ENCODE results near the gene RAD51D.

RAD51D gene

GRCh38 chr17:35088356-35088880 is 31.2 kb downstream of the RAD51D start (continued):
- peak; percentile 62; the same call in 1 of the 2 replicates for TF ChIP-seq PRDM10 (tag by site-specific recombination; IDR thresholded peaks at IDR 0.05)
- TF ChIP-seq ZNF610 (tag by site-specific recombination; IDR thresholded peaks at IDR 0.05; ENCODE audit: borderline replicate concordance): no peak
- no peak for TF ChIP-seq CTCF (tag by site-specific recombination; IDR thresholded peaks at IDR 0.05)
- TF ChIP-seq ZNF701 (tag by site-specific recombination; IDR thresholded peaks at IDR 0.05): no peak
- no peak for TF ChIP-seq ZNF184 (tag by site-specific recombination; IDR thresholded peaks at IDR 0.05)
- 0 out of 2 replicates have a peak, but pooled peaks have one; percentile 7 for TF ChIP-seq SP7 (tag by site-specific recombination; IDR thresholded peaks at IDR 0.05)
- no peak for TF ChIP-seq ZNF350 (tag by site-specific recombination; IDR thresholded peaks at IDR 0.05)
- TF ChIP-seq KLF16 (tag by site-specific recombination; IDR thresholded peaks at IDR 0.05): no peak
- no peak for TF ChIP-seq ZXDB (tag by site-specific recombination; IDR thresholded peaks at IDR 0.05)
- TF ChIP-seq ZBTB11 (tag by site-specific recombination; conservative IDR thresholded peaks at IDR 0.05; ENCODE audit: low read depth): no peak
- TF ChIP-seq ZBTB21 (tag by site-specific recombination; IDR thresholded peaks at IDR 0.05): no peak
- TF ChIP-seq, protein P1, sequence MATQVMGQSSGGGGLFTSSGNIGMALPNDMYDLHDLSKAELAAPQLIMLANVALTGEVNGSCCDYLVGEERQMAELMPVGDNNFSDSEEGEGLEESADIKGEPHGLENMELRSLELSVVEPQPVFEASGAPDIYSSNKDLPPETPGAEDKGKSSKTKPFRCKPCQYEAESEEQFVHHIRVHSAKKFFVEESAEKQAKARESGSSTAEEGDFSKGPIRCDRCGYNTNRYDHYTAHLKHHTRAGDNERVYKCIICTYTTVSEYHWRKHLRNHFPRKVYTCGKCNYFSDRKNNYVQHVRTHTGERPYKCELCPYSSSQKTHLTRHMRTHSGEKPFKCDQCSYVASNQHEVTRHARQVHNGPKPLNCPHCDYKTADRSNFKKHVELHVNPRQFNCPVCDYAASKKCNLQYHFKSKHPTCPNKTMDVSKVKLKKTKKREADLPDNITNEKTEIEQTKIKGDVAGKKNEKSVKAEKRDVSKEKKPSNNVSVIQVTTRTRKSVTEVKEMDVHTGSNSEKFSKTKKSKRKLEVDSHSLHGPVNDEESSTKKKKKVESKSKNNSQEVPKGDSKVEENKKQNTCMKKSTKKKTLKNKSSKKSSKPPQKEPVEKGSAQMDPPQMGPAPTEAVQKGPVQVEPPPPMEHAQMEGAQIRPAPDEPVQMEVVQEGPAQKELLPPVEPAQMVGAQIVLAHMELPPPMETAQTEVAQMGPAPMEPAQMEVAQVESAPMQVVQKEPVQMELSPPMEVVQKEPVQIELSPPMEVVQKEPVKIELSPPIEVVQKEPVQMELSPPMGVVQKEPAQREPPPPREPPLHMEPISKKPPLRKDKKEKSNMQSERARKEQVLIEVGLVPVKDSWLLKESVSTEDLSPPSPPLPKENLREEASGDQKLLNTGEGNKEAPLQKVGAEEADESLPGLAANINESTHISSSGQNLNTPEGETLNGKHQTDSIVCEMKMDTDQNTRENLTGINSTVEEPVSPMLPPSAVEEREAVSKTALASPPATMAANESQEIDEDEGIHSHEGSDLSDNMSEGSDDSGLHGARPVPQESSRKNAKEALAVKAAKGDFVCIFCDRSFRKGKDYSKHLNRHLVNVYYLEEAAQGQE (tag by site-specific recombination; IDR thresholded peaks at IDR 0.05): no peak
- no peak; the same call in 1 of the 2 replicates for TF ChIP-seq ZBTB48 (tag by site-specific recombination; IDR thresholded peaks at IDR 0.05)
